Caco-2 (cell line): ENCODE results near the gene YBEY. TPM values are rescaled to one million over a fixed set of nuclear protein-coding genes. Genes with fewer than 3 reads are reported as not detected.
A peak's percentile ranks its signal among the peaks of the same experiment; 100 is the strongest.

ENCODE experiments used
- BruUV-seq: library from RNA; stranded (reverse); fragments of 400-500 nt; replicated peaks from 2 replicates; lab custom pipeline; 2021; lab: Mats Ljungman, UMichigan
- CTCF ChIA-PET: fragments of 300-600 bp; sonication (Branson Sonifier 250); formaldehyde crosslinking; loops from one replicate; lab custom pipeline; 2022; ENCODE audit warnings: antibody characterized with exemption; lab: Charles Lee
- POLR2A ChIA-PET: fragments of 300-600 bp; sonication (Branson Sonifier 250); formaldehyde crosslinking; loops from one replicate; lab custom pipeline; 2022; ENCODE audit warnings: antibody characterized with exemption; lab: Charles Lee
- DNase-seq, 2 experiments: peaks; one replicate each; pipeline versions ENCODE4 v3.0.0 to v3.0.0-alpha.2; 2020 to 2022
- H3K27me3 ChIP-seq: replicated peaks from 2 replicates; pipeline ENCODE4 v1.6.0; 2011; ENCODE audit warnings: low read length; ENCODE audit not compliant: control insufficient read depth, insufficient read depth
- H3K36me3 ChIP-seq: 2 replicates; pipeline ENCODE4 v1.5.1; 2011; ENCODE audit warnings: low read length; ENCODE audit not compliant: control insufficient read depth, insufficient read depth
- H3K4me1 ChIP-seq: fragments of 250-450 bp; sonication (Bioruptor Pico); 2 replicates; pipeline ENCODE4 v1.5.1; 2020; ENCODE audit warnings: mild to moderate bottlenecking
- H3K4me3 ChIP-seq: 2 replicates; pipeline ENCODE4 v1.5.1; 2011; ENCODE audit warnings: low read depth, mild to moderate bottlenecking, control low read depth, low read length
- H3K9me3 ChIP-seq: fragments of 250-450 bp; sonication (Bioruptor Pico); 2 replicates; pipeline ENCODE4 v1.5.1; 2020; ENCODE audit warnings: mild to moderate bottlenecking, moderate library complexity
- H3K27ac Mint-ChIP-seq: one replicate; pipeline ENCODE4 v1.8.0; 2022; ENCODE audit warnings: mixed read lengths; ENCODE audit not compliant: unreplicated experiment
- H3K27me3 Mint-ChIP-seq: one replicate; pipeline ENCODE4 v1.8.0; 2022; ENCODE audit warnings: mixed read lengths; ENCODE audit not compliant: insufficient read depth, unreplicated experiment
- H3K36me3 Mint-ChIP-seq: one replicate; pipeline ENCODE4 v1.8.0; 2022; ENCODE audit warnings: mild to moderate bottlenecking, mixed read lengths; ENCODE audit not compliant: insufficient read depth, unreplicated experiment
- H3K4me1 Mint-ChIP-seq: one replicate; pipeline ENCODE4 v1.8.0; 2022; ENCODE audit warnings: low read depth, mixed read lengths; ENCODE audit not compliant: unreplicated experiment
- H3K4me3 Mint-ChIP-seq: one replicate; pipeline ENCODE4 v1.8.0; 2022; ENCODE audit warnings: mild to moderate bottlenecking, moderate library complexity, mixed read lengths; ENCODE audit not compliant: unreplicated experiment
- H3K9me3 Mint-ChIP-seq: one replicate; pipeline ENCODE4 v1.8.0; 2022; ENCODE audit warnings: mixed read lengths; ENCODE audit not compliant: unreplicated experiment
- CTCF ChIP-seq, 2 experiments: fragments of 200-600 bp in 1 of 2; IDR thresholded peaks; 1 replicate in 1 of 2; 2 replicates in 1 of 2; pipeline versions ENCODE4 v1.5.1 to v1.8.0; 2011 to 2022; ENCODE audit warnings: antibody characterized with exemption in 1 of 2, control low read depth in 1 of 2, inconsistent platforms in 1 of 2, low read depth in 1 of 2, low read length in 1 of 2, mild to moderate bottlenecking in 1 of 2, moderate library complexity in 1 of 2; ENCODE audit not compliant: insufficient read depth in 1 of 2, severe bottlenecking in 1 of 2, unreplicated experiment in 1 of 2
- intact Hi-C: fragments of 100-400 bp; cut with micrococcal nuclease; formaldehyde crosslinking; loops from one replicate; pipeline ENCODE4 v1.10.0; 2022; ENCODE audit not compliant: unreplicated experiment
- total RNA-seq: library from RNA; stranded (reverse); gene quantifications from 2 replicates; pipeline ENCODE4 v1.2.3, GENCODE V29; 2022

YBEY gene
- total RNA-seq, 1 experiment from 2014 or later, result 10.6 TPM

- no peaks in the 10 kb centered on the region for H3K9me3 Mint-ChIP-seq
- DNase-seq, result no peak
- Histone ChIP-seq H3K4me3 (no peak overlapping the region), H3K27me3 (no peaks in the 10 kb centered on the region), H3K36me3 (peaks cover 7% of the 10 kb centered on the region), H3K4me1 (no peaks in the 10 kb centered on the region), H3K9me3 (no peaks in the 10 kb centered on the region)
- peaks cover 89% of the 10 kb centered on the region for H3K36me3 Mint-ChIP-seq
- H3K27me3 Mint-ChIP-seq, result no peaks in the 10 kb centered on the region
- no TSS peak for BruUV-seq
- H3K4me1 Mint-ChIP-seq, result no peaks in the 10 kb centered on the region
- ChIA-PET CTCF (no interaction called here), POLR2A (no interaction called here)
- intact Hi-C loops, result no loop called here
- no peak overlapping the region for H3K4me3 Mint-ChIP-seq
- peak overlapping the region; percentile 39 for H3K27ac Mint-ChIP-seq
- TF ChIP-seq CTCF (IDR thresholded peaks at IDR 0.05; ENCODE audit: insufficient read depth in 1 of 2, low read depth in 1 of 2, low read length in 1 of 2, severe bottlenecking in 1 of 2, unreplicated experiment in 1 of 2), result no peak
These were observed 39.8 kb upstream of the YBEY start for GRCh38 chr21:46246345-46246744.

- Mint-ChIP-seq H3K27ac (no peak overlapping the region), H3K27me3 (no peaks in the 10 kb centered on the region), H3K9me3 (no peaks in the 10 kb centered on the region), H3K4me1 (no peaks in the 10 kb centered on the region), H3K36me3 (peaks cover 89% of the 10 kb centered on the region), H3K4me3 (no peak overlapping the region)
- ChIA-PET CTCF (no interaction called here), POLR2A (no interaction called here)
- TF ChIP-seq CTCF (IDR thresholded peaks at IDR 0.05; ENCODE audit: insufficient read depth in 1 of 2, low read depth in 1 of 2, low read length in 1 of 2, severe bottlenecking in 1 of 2, unreplicated experiment in 1 of 2), result no peak
- Histone ChIP-seq H3K36me3 (peaks cover 7% of the 10 kb centered on the region), H3K4me1 (no peaks in the 10 kb centered on the region), H3K9me3 (no peaks in the 10 kb centered on the region), H3K4me3 (no peak overlapping the region), H3K27me3 (no peaks in the 10 kb centered on the region)
- no TSS peak for BruUV-seq
- intact Hi-C loops, result no loop called here
- no peak for DNase-seq
These were observed 38.3 kb upstream of the YBEY start for GRCh38 chr21:46247699-46248421.

- TF ChIP-seq CTCF (IDR thresholded peaks at IDR 0.05; ENCODE audit: insufficient read depth in 1 of 2, low read depth in 1 of 2, low read length in 1 of 2, severe bottlenecking in 1 of 2, unreplicated experiment in 1 of 2), result no peak
- peaks cover 4% of the 10 kb centered on the region for H3K36me3 ChIP-seq
- Mint-ChIP-seq H3K27me3 (no peaks in the 10 kb centered on the region), H3K27ac (no peak overlapping the region), H3K4me3 (no peak overlapping the region), H3K36me3 (peaks cover 88% of the 10 kb centered on the region), H3K4me1 (no peaks in the 10 kb centered on the region), H3K9me3 (no peaks in the 10 kb centered on the region)
- ChIA-PET POLR2A (no interaction called here), CTCF (no interaction called here)
- H3K9me3 ChIP-seq, result no peaks in the 10 kb centered on the region
- BruUV-seq, result no TSS peak
- no peaks in the 10 kb centered on the region for H3K4me1 ChIP-seq
- intact Hi-C loops, result no loop called here
- DNase-seq, result no peak
- H3K4me3 ChIP-seq, result no peak overlapping the region
- no peaks in the 10 kb centered on the region for H3K27me3 ChIP-seq
These were observed 37.7 kb upstream of the YBEY start for GRCh38 chr21:46248422-46248782.
